ENCODE data around the gene ARHGAP25. TPM values are rescaled to one million over a fixed set of nuclear protein-coding genes. Genes with fewer than 3 reads are reported as not detected.

Gene ARHGAP25
- total and polyA plus RNA-seq, 2 donors (not counting 3 experiments of a cell fraction or from before 2014, with no cell fraction given): 0.50 to 2.0 TPM

DNA sequence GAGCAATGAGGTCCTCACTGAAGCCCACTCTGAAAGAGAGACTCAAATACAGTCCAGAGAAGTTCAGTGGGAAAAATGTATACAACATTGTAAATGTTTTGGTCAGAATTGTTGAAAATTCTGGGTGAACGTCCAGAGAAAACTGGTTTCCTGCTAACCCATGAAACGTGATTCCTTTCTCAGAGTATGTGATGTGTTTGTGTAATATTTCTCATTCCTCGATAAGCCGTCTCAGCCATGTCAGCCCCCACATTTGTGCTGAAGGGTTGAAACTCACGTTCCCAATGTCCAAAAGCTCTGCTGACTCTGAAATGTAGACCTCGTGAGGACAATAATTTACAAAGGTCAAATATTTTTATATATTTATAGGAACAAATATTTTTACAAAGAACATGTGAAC, 84.9 kb downstream of the ARHGAP25 start:
- ChIA-PET POLR2A (no interaction called here), CTCF (interaction anchor here (1.0 to 2.1 kb wide), 4 partner anchors 9 to 106 kb away, joined by 3 to 5 read pairs (median 4); no protein-coding TSS in a partner anchor)
- no peak overlapping the region for H2AFZ ChIP-seq (ENCODE audit: low read depth, low read length)
- no TSS peak for BruUV-seq (replicated peaks)
- no peaks in the 10 kb centered on the region for H3K9me1 ChIP-seq (replicated peaks; ENCODE audit: control insufficient read depth, extremely low read depth, insufficient read depth, low read length)
- no peak overlapping the region for H3K27ac ChIP-seq (ENCODE audit: insufficient read depth, low read depth, low read length)
- H3K4me1 ChIP-seq (ENCODE audit: control insufficient read depth, extremely low read depth, insufficient read depth, low read length): no peaks in the 10 kb centered on the region
- no peaks in the 10 kb centered on the region for H3K79me2 ChIP-seq (ENCODE audit: control insufficient read depth, insufficient read depth, low read length)
- no peak overlapping the region for H3K4me2 ChIP-seq (ENCODE audit: insufficient read depth, low read length)
- TF ChIP-seq, protein P1, sequence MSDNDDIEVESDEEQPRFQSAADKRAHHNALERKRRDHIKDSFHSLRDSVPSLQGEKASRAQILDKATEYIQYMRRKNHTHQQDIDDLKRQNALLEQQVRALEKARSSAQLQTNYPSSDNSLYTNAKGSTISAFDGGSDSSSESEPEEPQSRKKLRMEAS (IDR thresholded peaks at IDR 0.05; ENCODE audit: insufficient read depth, insufficient read length): no peak
- no peak for TF ChIP-seq MYC (IDR thresholded peaks at IDR 0.05; ENCODE audit: low read depth, low read length)
- TF ChIP-seq FOS (IDR thresholded peaks at IDR 0.05; ENCODE audit: borderline replicate concordance, insufficient read depth, low read length): no peak
- TF ChIP-seq JUN (IDR thresholded peaks at IDR 0.05; ENCODE audit: borderline replicate concordance, insufficient read depth, insufficient read length, low read depth): no peak
- TF ChIP-seq POLR2A (IDR thresholded peaks at IDR 0.05; ENCODE audit: low read depth, low read length): no peak
- TF ChIP-seq POLR2AphosphoS5 (IDR thresholded peaks at IDR 0.05; ENCODE audit: insufficient read depth, low read depth, low read length): no peak
- TF ChIP-seq EZH2 (IDR thresholded peaks at IDR 0.05; ENCODE audit: borderline replicate concordance, low read depth, low read length, severe bottlenecking): no peak
- TF ChIP-seq GATA2 (IDR thresholded peaks at IDR 0.05; ENCODE audit: insufficient read depth, insufficient read length, low read depth, low read length): no peak
- TF ChIP-seq, protein P2, sequence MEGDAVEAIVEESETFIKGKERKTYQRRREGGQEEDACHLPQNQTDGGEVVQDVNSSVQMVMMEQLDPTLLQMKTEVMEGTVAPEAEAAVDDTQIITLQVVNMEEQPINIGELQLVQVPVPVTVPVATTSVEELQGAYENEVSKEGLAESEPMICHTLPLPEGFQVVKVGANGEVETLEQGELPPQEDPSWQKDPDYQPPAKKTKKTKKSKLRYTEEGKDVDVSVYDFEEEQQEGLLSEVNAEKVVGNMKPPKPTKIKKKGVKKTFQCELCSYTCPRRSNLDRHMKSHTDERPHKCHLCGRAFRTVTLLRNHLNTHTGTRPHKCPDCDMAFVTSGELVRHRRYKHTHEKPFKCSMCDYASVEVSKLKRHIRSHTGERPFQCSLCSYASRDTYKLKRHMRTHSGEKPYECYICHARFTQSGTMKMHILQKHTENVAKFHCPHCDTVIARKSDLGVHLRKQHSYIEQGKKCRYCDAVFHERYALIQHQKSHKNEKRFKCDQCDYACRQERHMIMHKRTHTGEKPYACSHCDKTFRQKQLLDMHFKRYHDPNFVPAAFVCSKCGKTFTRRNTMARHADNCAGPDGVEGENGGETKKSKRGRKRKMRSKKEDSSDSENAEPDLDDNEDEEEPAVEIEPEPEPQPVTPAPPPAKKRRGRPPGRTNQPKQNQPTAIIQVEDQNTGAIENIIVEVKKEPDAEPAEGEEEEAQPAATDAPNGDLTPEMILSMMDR (IDR thresholded peaks at IDR 0.05; ENCODE audit: extremely low read depth in 1 of 2, insufficient read depth in 1 of 2, low read depth in 1 of 2, low read length in 2 of 2): no peak
- no peak for FAIRE-seq
- H3K36me3 ChIP-seq (ENCODE audit: control insufficient read depth in 2 of 2, extremely low read depth in 1 of 2, insufficient read depth in 2 of 2, low read length in 2 of 2): no peaks in the 10 kb centered on the region
- no peak overlapping the region for H3K4me3 ChIP-seq (replicated peaks in 1 of 3; ENCODE audit: insufficient read depth in 1 of 3, low read depth in 1 of 3, low read length in 3 of 3)
- DNase-seq (ENCODE audit: low read depth, low spot score): no peak
- intact Hi-C loops (cut with micrococcal nuclease) (no loop called here), dilution Hi-C loops (cut with MboI; ENCODE audit: extremely low pct_ligation_motif_present, low sequenced_read_pairs) (no loop called here)
- no peaks in the 10 kb centered on the region for H3K9me3 ChIP-seq (replicated peaks; ENCODE audit: control insufficient read depth, insufficient read depth, low read length)
- H4K20me1 ChIP-seq (replicated peaks; ENCODE audit: control insufficient read depth, extremely low read depth, insufficient read depth, low read length): no peaks in the 10 kb centered on the region
- H3K27me3 ChIP-seq (ENCODE audit: control insufficient read depth in 2 of 2, insufficient read depth in 2 of 2, low read length in 2 of 2): no peaks in the 10 kb centered on the region
- no peak overlapping the region for H3K9ac ChIP-seq (replicated peaks; ENCODE audit: extremely low read depth, insufficient read depth, low read length)

Data from endothelial cell of umbilical vein (primary cell).